IPS-NIHi11 (cell line): ENCODE measurements around the gene ABCB8.

Experiments used
- DNase-seq: peaks from one replicate; pipeline ENCODE4 v3.0.0; 2012; ENCODE audit warnings: mixed read lengths, low spot score

ABCB8 gene

GRCh38 chr7:151087245-151088018 lies 59.2 kb downstream of the ABCB8 start:
- peak; percentile 53 for DNase-seq

GRCh38 chr7:151088019-151088855 lies 60.0 kb downstream of the ABCB8 start:
- no peak for DNase-seq

GRCh38 chr7:151088856-151089699 lies 60.8 kb downstream of the ABCB8 start:
- no peak for DNase-seq

GRCh38 chr7:151089893-151090730 lies 61.9 kb downstream of the ABCB8 start:
- no peak for DNase-seq

- DNase-seq: no peak
Observed at GRCh38 chr7:151091003-151091402, 62.8 kb downstream of the ABCB8 start.

- DNase-seq: peak; percentile 72
Observed at GRCh38 chr7:151091431-151091830, 63.2 kb downstream of the ABCB8 start.

- DNase-seq: no peak
Observed at GRCh38 chr7:151091988-151092387, 63.7 kb downstream of the ABCB8 start.

GRCh38 chr7:151093748-151094147 lies 65.5 kb downstream of the ABCB8 start:
- no peak for DNase-seq

GRCh38 chr7:151094675-151095074 lies 66.4 kb downstream of the ABCB8 start:
- DNase-seq: no peak

- DNase-seq: no peak
Observed at GRCh38 chr7:151095123-151095797, 67.0 kb downstream of the ABCB8 start.

- no peak for DNase-seq
Observed at GRCh38 chr7:151095828-151096475, 67.7 kb downstream of the ABCB8 start.
